IPS DF 19.7 (cell line): ENCODE data around the gene PRDM8.

Source experiments
- DNase-seq: peaks from one replicate; pipeline ENCODE4 v3.0.0-alpha.2; 2013; ENCODE audit warnings: low read depth, low spot score

PRDM8 gene

DNA sequence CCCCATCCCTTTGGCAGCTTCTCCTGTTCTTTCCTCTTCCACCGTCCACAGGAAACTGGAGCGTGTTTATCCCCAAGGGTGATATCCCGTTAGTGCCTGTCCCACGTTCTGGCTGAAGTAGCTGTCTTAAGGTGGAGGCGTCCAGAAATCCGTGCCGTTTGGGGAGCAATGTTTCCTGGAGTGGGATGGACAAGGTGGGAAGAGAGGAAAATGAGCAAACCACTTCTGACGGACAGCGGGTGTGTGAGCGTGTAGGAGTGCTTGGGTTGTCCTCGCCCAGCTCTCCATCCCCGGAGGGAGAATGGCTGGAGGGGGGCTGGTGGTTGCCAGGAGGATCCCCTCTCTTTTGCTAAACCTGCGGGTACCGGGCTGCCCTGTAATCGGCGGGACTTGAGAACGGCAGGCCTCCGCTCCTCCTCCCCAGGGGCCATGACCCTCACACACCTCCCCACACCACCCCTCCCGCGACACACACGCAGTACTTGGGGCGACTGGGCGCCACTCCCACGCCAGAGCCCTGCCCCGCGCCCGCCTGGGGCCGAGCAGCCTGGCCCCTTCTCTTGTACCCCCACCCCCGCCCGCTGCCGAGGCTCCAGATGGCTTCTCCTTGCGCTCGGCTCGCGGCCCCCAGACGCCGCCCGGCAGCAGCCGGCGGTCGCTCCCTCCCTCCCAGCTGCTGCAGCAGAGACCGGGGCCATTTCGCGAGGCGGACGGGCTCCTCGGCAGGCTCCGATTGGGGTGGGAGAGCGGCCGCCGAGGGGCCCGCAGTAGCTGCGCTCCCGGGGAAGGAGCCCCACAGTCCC lies 13.9 kb upstream of the PRDM8 start:
- DNase-seq = no peak

DNA sequence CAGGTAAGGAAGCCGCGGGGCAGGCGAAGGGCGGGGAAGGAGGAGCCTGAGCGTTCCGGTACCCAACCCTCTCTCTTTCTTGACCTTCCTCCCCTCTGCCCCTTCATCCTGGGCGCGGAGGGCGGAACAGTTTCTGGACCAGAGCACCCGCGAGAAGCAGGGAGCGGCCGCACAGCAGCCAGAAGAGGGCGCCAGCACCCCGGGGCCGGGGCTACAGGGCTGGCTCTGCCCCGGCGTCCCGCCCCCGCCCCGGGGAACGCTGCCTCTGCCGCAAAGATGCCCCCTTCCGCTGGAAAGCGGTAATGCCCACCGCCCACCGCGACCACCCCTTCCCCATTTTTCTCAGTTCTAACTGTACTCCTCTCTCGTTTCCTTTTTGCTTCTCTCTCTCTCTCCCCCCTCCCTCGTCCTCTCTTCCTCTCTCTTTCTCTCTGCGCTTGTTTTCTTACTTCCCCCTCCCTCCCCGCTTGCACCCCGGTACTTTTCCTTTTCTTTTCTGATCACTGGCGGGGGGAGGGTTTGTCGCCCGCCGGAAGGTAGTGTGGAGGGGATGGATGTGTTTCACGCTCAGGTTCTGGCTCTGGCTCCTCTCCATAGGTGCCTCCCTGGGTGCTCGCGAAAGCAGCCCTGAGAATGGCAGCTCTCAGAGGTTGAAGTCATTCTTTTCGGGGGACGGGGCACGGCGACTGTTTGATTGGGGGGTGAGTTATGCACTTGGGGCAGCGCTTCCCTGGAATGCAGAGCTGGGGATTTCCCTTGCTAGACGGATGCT lies 13.1 kb upstream of the PRDM8 start:
- no peak for DNase-seq

- no peak for DNase-seq
Measured at GRCh38 chr4:80184825-80185756, 12.2 kb upstream of the PRDM8 start.

GRCh38 chr4:80185787-80186548 lies 11.3 kb upstream of the PRDM8 start:
- DNase-seq = no peak

DNA sequence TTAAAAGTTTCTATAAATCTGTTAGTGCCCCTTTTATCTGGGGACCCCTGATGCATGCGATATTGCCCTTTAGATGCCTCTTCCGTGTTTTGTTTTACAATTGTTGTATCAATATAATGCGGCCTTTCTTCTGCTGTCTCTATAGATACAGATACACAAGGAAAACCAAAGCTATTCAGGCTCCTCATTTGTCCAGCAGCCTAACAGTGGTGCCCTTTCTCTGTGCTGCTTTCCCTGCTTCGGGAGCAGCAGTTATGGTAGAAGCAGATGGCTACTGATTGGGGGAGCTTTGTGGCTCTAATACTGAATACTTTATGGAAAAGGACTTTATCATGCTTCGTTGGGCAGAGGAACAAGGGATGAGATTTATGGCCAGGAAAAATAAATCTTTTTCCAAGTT lies 10.6 kb upstream of the PRDM8 start:
- DNase-seq = no peak

GRCh38 chr4:80187677-80188076 lies 9.6 kb upstream of the PRDM8 start:
- DNase-seq = no peak

GRCh38 chr4:80188457-80188800 lies 8.9 kb upstream of the PRDM8 start:
- no peak for DNase-seq

DNA sequence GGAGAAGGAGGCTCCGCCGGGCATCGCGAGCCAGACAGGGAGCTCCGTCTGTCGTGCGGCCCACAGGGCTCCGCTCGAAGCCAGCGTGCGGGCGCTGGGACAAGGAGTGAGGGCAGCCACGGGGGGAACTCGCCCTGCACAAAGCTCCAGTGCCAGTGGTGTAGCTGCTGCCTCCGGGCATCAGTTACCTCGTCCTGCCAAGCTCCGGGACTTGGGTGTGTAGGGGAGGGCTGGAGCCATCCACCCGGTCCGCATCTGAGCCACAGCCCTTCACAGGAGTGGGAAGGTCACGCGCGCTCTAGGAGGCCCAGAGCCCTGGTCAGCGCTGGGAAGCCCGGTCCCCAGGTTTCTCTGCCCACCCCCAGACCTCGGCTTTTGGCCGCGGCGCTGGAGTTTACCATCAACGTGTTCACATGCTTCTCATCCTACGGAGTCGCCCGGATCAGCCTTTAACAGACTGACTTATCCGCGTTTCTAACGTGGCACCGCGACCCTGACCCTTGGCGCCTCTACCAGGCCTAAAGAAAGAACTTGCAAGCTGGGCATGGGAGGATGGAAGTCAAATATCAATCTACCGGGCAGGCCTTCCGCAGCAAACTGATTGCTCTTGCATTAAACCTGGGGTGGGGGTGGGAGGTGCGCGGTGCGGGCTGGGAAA lies 8.4 kb upstream of the PRDM8 start:
- no peak for DNase-seq

- DNase-seq = no peak
Measured at GRCh38 chr4:80189581-80189955, 7.7 kb upstream of the PRDM8 start.

- no peak for DNase-seq
Measured at GRCh38 chr4:80189956-80190677, 7.2 kb upstream of the PRDM8 start.

DNA sequence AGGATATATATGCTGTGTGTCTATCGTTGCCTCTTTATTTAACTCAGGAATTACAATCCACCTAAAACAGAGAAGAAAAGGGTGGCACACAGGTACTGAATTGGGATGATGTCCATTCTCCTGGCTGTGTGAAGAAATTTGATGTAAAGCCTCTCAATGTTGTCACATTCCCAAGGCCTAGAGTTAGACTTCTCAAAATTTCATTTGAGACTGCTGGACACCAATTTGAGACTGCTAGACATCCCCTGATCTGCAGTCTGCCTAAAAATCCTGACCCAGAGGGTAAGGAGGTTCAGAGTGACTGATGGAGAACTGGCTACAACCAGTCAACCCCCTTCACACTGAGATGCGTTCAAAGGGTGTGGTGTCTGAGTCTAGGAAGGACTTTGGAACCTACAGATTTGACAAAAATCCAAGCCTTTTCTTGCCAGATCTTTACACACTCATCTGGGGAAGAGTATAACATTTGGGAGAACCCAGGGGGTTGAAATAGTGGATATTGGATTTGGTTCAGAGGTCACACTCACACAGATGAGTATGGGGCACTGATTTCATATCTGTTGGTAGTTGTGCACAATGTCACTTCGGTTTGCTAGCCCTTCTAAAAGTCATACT lies 4.9 kb upstream of the PRDM8 start:
- DNase-seq = no peak

GRCh38 chr4:80192937-80193336 lies 4.4 kb upstream of the PRDM8 start:
- no peak for DNase-seq

DNA sequence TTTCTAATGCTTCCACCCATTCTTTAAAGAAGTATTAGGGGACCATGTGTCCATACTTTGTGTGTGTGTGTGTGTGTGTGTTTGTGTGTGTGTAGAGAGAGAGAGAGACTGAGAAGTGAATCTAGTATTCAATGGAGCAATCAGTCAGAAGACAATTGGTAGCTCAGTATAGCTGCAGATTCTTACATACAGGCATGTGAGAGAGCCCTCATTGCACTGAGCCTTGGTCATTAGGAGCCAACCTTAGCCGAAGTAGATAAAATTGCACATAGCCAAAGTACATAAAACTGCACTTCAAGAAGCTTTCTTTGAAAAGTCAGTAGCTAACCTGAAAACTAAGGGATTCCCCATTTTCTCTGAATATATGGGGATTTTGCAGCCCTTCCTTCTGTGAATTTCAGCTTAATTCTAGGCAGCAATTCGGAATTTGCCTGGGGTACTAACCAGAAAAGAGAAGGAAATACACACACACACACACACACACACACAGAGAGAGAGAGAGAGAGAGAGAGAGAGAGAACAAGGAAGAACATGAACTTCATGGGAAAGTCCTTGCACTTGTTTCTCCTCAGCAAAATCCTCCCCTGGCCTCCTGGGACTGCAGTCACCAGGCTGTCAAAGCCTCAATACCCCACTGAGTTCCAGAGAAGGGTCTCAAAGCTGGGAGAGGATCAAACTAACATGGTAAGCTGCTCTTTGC lies 1.7 kb upstream of the PRDM8 start:
- DNase-seq = no peak

- DNase-seq = no peak
Measured at GRCh38 chr4:80196259-80196921, 913 bp upstream of the PRDM8 start.

- DNase-seq = no peak
Measured at GRCh38 chr4:80197601-80198440, 518 bp downstream of the PRDM8 start.

GRCh38 chr4:80198441-80198837 lies 1.1 kb downstream of the PRDM8 start:
- no peak for DNase-seq

- DNase-seq = no peak
Measured at GRCh38 chr4:80199004-80199560, 1.8 kb downstream of the PRDM8 start.
